ENCODE data around the gene DNAH3.

Gene DNAH3

GRCh38 chr16:20902426-20902825 lies 248.2 kb downstream of the DNAH3 start:
- DNase-seq: no peak

- DNase-seq: no peak
Observed at GRCh38 chr16:20901436-20902112, 249.1 kb downstream of the DNAH3 start.

GRCh38 chr16:20901068-20901435 lies 249.6 kb downstream of the DNAH3 start:
- DNase-seq: no peak

- no peak for DNase-seq
Observed at GRCh38 chr16:20900299-20901067, 250.2 kb downstream of the DNAH3 start, which contains the start of the genes DCUN1D3 and LYRM1. DCUN1D3 (minus strand) TSS chr16:20900358; CDS start chr16:20862538, 37,820 bp downstream. LYRM1 (plus strand) TSS chr16:20900771; CDS start chr16:20915556, 14,785 bp downstream.

- DNase-seq: no peak
Observed at GRCh38 chr16:20899477-20900298, 251.0 kb downstream of the DNAH3 start.

GRCh38 chr16:20899071-20899470 lies 251.6 kb downstream of the DNAH3 start:
- DNase-seq: no peak

- DNase-seq: no peak
Observed at GRCh38 chr16:20897922-20898321, 252.7 kb downstream of the DNAH3 start.

GRCh38 chr16:20897253-20897897 lies 253.3 kb downstream of the DNAH3 start:
- no peak for DNase-seq

- DNase-seq: no peak
Observed at GRCh38 chr16:20894388-20894787, 256.3 kb downstream of the DNAH3 start.

- DNase-seq: no peak
Observed at GRCh38 chr16:20889625-20890275, 260.9 kb downstream of the DNAH3 start.

- DNase-seq: no peak
Observed at GRCh38 chr16:20887207-20887606, 263.4 kb downstream of the DNAH3 start.

- DNase-seq: no peak
Observed at GRCh38 chr16:20886320-20886719, 264.3 kb downstream of the DNAH3 start.

GRCh38 chr16:20884240-20884556 lies 266.4 kb downstream of the DNAH3 start:
- no peak for DNase-seq

GRCh38 chr16:20883554-20884239 lies 266.9 kb downstream of the DNAH3 start:
- DNase-seq: no peak

All from cortex of kidney (tissue), 1 donor.